HepG2 (cell line): ENCODE results near the gene COL9A3. TPM values are rescaled to one million over a fixed set of nuclear protein-coding genes. Genes with fewer than 3 reads are reported as not detected.

Experiments used
- CAMTA2 ChIP-seq: sonication (generic); formaldehyde crosslinking; IDR thresholded peaks from 2 replicates; pipeline ENCODE4 v1.4.0; 2020; ENCODE audit warnings: mild to moderate bottlenecking, missing genetic modification reagents, borderline replicate concordance
- GABPB1 ChIP-seq: IDR thresholded peaks from 2 replicates; pipeline ENCODE4 v1.6.1; 2016; ENCODE audit warnings: mild to moderate bottlenecking, missing genetic modification reagents, moderate library complexity, missing compliant biosample characterization
- GATAD1 ChIP-seq: IDR thresholded peaks from 2 replicates; pipeline ENCODE4 v1.6.1; 2016; ENCODE audit warnings: missing genetic modification reagents, missing compliant biosample characterization
- HOXA7 ChIP-seq: sonication (generic); formaldehyde crosslinking; IDR thresholded peaks from 2 replicates; pipeline ENCODE4 v1.8.1; 2022; ENCODE audit warnings: mild to moderate bottlenecking, missing genetic modification reagents, moderate library complexity
- IKZF4 ChIP-seq: sonication (generic); formaldehyde crosslinking; IDR thresholded peaks from 2 replicates; pipeline ENCODE4 v1.5.1; 2020; ENCODE audit warnings: borderline replicate concordance, mild to moderate bottlenecking, low read depth, missing genetic modification reagents; ENCODE audit errors: not compliant biosample characterization
- IKZF5 ChIP-seq: IDR thresholded peaks from 2 replicates; pipeline ENCODE4 v1.6.1; 2018; ENCODE audit warnings: missing genetic modification reagents, mild to moderate bottlenecking, missing compliant biosample characterization
- JDP2 ChIP-seq: sonication (generic); formaldehyde crosslinking; IDR thresholded peaks from 2 replicates; pipeline ENCODE4 v1.8.1; 2022; ENCODE audit warnings: missing genetic modification reagents, borderline replicate concordance
- KDM4B ChIP-seq: sonication (generic); formaldehyde crosslinking; IDR thresholded peaks from 2 replicates; pipeline ENCODE4 v1.4.0; 2020; ENCODE audit warnings: missing genetic modification reagents
- MLLT10 ChIP-seq: sonication (generic); formaldehyde crosslinking; IDR thresholded peaks from 2 replicates; pipeline ENCODE4 v1.4.0; 2020; ENCODE audit warnings: missing genetic modification reagents
- MTF1 ChIP-seq: sonication (generic); formaldehyde crosslinking; IDR thresholded peaks from 2 replicates; pipeline ENCODE4 v1.5.0; 2020; ENCODE audit warnings: missing genetic modification reagents
- NFKBIZ ChIP-seq: IDR thresholded peaks from 2 replicates; pipeline ENCODE4 v1.6.1; 2018; ENCODE audit warnings: missing genetic modification reagents, missing compliant biosample characterization
- PRDM4 ChIP-seq: sonication (generic); formaldehyde crosslinking; IDR thresholded peaks from 2 replicates; pipeline ENCODE4 v1.9.0; 2021; ENCODE audit warnings: missing genetic modification reagents, borderline replicate concordance
- RARA ChIP-seq: IDR thresholded peaks from 2 replicates; pipeline ENCODE4 v1.6.1; 2016; ENCODE audit warnings: missing genetic modification reagents, missing compliant biosample characterization
- SRY ChIP-seq: sonication (generic); formaldehyde crosslinking; IDR thresholded peaks from 2 replicates; pipeline ENCODE4 v1.8.0; 2022; ENCODE audit warnings: mild to moderate bottlenecking, missing genetic modification reagents
- ZBTB43 ChIP-seq: sonication (generic); formaldehyde crosslinking; conservative IDR thresholded peaks from 2 replicates; pipeline ENCODE4 v1.4.0; 2020; ENCODE audit warnings: missing genetic modification reagents
- ZFP82 ChIP-seq: sonication (generic); formaldehyde crosslinking; IDR thresholded peaks from 2 replicates; pipeline ENCODE4 v1.5.1; 2020; ENCODE audit warnings: mild to moderate bottlenecking, missing genetic modification reagents, borderline replicate concordance
- ZFP90 ChIP-seq: sonication (generic); formaldehyde crosslinking; IDR thresholded peaks from 2 replicates; pipeline ENCODE4 v1.8.0; 2022; ENCODE audit warnings: missing genetic modification reagents, mild to moderate bottlenecking, inconsistent platforms, borderline replicate concordance
- ZNF260 ChIP-seq: sonication (generic); formaldehyde crosslinking; IDR thresholded peaks from 2 replicates; pipeline ENCODE4 v1.4.0; 2020; ENCODE audit warnings: missing genetic modification reagents, low read depth, mild to moderate bottlenecking, borderline replicate concordance
- ZNF263 ChIP-seq: sonication (generic); formaldehyde crosslinking; IDR thresholded peaks from 2 replicates; pipeline ENCODE4 v1.4.0; 2020; ENCODE audit warnings: missing genetic modification reagents
- ZNF441 ChIP-seq: sonication (generic); formaldehyde crosslinking; IDR thresholded peaks from 2 replicates; pipeline ENCODE4 v1.7.0; 2021; ENCODE audit warnings: missing genetic modification reagents, borderline replicate concordance
- ZNF510 ChIP-seq: sonication (generic); formaldehyde crosslinking; IDR thresholded peaks from 2 replicates; pipeline ENCODE4 v1.4.0; 2020; ENCODE audit warnings: low read depth, mild to moderate bottlenecking, missing genetic modification reagents
- ZNF543 ChIP-seq: sonication (generic); formaldehyde crosslinking; IDR thresholded peaks from 2 replicates; pipeline ENCODE4 v1.4.0; 2020; ENCODE audit warnings: mild to moderate bottlenecking, missing genetic modification reagents
- ZNF562 ChIP-seq: sonication (generic); formaldehyde crosslinking; IDR thresholded peaks from 2 replicates; pipeline ENCODE4 v1.8.0; 2022; ENCODE audit warnings: missing genetic modification reagents, borderline replicate concordance
- ZNF784 ChIP-seq: sonication (generic); formaldehyde crosslinking; IDR thresholded peaks from 2 replicates; pipeline ENCODE4 v1.5.1; 2020; ENCODE audit warnings: missing genetic modification reagents, mild to moderate bottlenecking, borderline replicate concordance
- polyA plus RNA-seq, 8 experiments: library from polyadenylated mRNA; depleted of rRNA in 3 of 8; stranded (reverse) in 7 of 8; unstranded in 1 of 8; fragments of >200 nt; fragmentation: Illumina TruSeq in 4 of 8; extraction: Trizol in 4 of 8; gene quantifications; 2 replicates each; pipeline versions ENCODE4 v1.2.1 to v1.2.3, GENCODE V29; 2011 to 2016; ENCODE audit warnings: low read depth in 4 of 8, missing spikeins in 1 of 8, mixed read lengths in 1 of 8; ENCODE audit not compliant: insufficient read depth in 1 of 8
- total RNA-seq, 5 experiments: library from RNA; depleted of rRNA; stranded (reverse); fragments of >200 nt; fragmentation: Illumina TruSeq; extraction: Trizol; gene quantifications; 2 replicates each; pipeline ENCODE4 v1.2.3, GENCODE V29; 2016; ENCODE audit warnings: low read depth in 1 of 5

The COL9A3 gene
- total and polyA plus RNA-seq, 2 of the 13 experiments (the other 11 are each of a cell fraction or from before 2014, with no cell fraction given) = 155 to 204 TPM

GRCh38 chr20:62876902-62877816 lies 60.3 kb downstream of the COL9A3 start (continued):
- no peak for TF ChIP-seq ZBTB43 (CRISPR knock-in tag)
- TF ChIP-seq ZNF784 (CRISPR knock-in tag) = no peak
- TF ChIP-seq CAMTA2 = no peak
- no peak for TF ChIP-seq PRDM4 (CRISPR knock-in tag)
- no peak for TF ChIP-seq ZNF260
- TF ChIP-seq SRY (CRISPR knock-in tag) = peak; percentile 42; the same call in 1 of the 2 replicates
- peak; percentile 66; the same call in 1 of the 2 replicates for TF ChIP-seq ZNF441
- TF ChIP-seq IKZF4 (CRISPR knock-in tag) = peak; percentile 74
- no peak for TF ChIP-seq MLLT10 (CRISPR knock-in tag)
- TF ChIP-seq ZNF562 (CRISPR knock-in tag) = no peak
- TF ChIP-seq ZNF543 (CRISPR knock-in tag) = 0 out of 2 replicates have a peak, but pooled peaks have one; percentile 22
- no peak for TF ChIP-seq ZNF510 (CRISPR knock-in tag)
- no peak for TF ChIP-seq NFKBIZ (CRISPR knock-in tag)
- TF ChIP-seq ZFP90 (CRISPR knock-in tag) = no peak
- TF ChIP-seq IKZF5 (CRISPR knock-in tag) = peak; percentile 14; the same call in 1 of the 2 replicates
- TF ChIP-seq GABPB1 (CRISPR knock-in tag) = peak; percentile 59; the same call in 1 of the 2 replicates
- TF ChIP-seq HOXA7 (CRISPR knock-in tag) = no peak
- no peak for TF ChIP-seq KDM4B
- no peak for TF ChIP-seq ZNF263
- TF ChIP-seq MTF1 (CRISPR knock-in tag) = no peak
- no peak for TF ChIP-seq GATAD1 (CRISPR knock-in tag)
- peak; percentile 29; the same call in 1 of the 2 replicates for TF ChIP-seq RARA (CRISPR knock-in tag)
- TF ChIP-seq ZFP82 = 0 out of 2 replicates have a peak, but pooled peaks have one; percentile 39
- no peak for TF ChIP-seq JDP2 (CRISPR knock-in tag)
